ENCODE measurements around the gene CATSPERZ. TPM values are rescaled to one million over a fixed set of nuclear protein-coding genes. Genes with fewer than 3 reads are reported as not detected.
A peak's percentile ranks its signal among the peaks of the same experiment; 100 is the strongest.
"Not testable (repeated sequence)": the region's sequence is repeated elsewhere in the genome, so short reads cannot be mapped to it uniquely, and the experiment has no call there.

Gene CATSPERZ
- total RNA-seq, 1 donor from 2014 or later: not detected

DNA sequence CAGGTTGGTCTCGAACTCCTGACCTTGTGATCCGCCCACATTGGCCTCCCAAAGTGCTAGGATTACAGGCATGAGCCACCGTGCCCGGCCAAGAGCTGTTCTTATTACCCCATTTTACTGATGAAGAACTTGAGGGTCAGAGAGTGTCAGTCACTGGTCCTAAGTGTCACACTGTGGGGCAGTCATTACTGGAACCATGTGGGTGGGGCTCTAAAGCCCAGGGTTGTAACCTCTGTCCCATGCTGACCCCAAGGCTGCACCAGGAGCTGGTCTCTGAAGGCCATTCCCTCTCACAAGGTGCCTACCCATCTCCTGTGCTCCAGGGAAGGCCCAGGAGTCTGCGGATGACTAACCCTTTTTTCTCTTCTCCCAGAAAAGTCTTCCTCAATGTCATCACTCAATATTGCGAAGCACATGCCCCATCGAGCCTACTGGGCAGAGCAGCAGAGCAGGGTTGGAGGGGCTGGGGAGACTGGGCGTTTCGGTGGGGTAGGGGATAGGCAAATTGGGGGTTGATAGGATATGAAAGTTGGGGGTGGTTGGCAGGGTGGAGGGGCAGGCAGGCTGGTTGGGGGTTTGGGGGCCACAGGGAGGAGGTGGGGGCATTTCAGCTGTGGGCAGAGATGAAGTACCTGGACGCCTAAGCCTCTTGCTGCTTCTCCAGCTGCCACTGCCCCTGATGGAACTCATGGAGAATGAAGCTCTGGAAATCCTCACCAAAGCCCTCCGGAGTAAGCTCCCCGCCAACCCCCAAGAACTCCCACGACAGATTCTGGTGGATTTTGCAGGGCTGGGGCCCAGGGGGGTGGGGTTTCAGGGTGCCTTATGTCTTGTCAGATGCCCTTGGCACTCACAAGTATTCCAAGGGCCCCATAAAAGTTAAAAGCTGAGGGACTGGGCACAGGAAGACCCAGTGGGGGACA, 3.2 kb downstream of the CATSPERZ start:
- no peak for DNase-seq (ENCODE audit: low read depth in 2 of 2)

DNA sequence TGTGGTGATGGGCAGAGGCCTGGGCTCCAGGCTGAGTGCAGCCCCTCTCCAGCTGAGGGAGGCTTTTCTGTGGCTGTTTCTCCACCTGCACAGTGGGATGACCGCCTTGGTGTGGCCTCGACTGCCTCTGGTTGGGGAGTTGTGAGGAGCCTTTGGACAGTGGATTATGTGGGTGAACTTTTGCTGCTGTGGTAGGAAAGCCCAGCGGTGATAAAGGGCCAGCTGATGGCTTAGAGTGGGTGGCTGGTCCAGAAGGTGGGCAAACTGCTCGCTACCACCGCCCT, 3.8 kb downstream of the CATSPERZ start:
- no peak for DNase-seq (ENCODE audit: low read depth in 2 of 2)

DNA sequence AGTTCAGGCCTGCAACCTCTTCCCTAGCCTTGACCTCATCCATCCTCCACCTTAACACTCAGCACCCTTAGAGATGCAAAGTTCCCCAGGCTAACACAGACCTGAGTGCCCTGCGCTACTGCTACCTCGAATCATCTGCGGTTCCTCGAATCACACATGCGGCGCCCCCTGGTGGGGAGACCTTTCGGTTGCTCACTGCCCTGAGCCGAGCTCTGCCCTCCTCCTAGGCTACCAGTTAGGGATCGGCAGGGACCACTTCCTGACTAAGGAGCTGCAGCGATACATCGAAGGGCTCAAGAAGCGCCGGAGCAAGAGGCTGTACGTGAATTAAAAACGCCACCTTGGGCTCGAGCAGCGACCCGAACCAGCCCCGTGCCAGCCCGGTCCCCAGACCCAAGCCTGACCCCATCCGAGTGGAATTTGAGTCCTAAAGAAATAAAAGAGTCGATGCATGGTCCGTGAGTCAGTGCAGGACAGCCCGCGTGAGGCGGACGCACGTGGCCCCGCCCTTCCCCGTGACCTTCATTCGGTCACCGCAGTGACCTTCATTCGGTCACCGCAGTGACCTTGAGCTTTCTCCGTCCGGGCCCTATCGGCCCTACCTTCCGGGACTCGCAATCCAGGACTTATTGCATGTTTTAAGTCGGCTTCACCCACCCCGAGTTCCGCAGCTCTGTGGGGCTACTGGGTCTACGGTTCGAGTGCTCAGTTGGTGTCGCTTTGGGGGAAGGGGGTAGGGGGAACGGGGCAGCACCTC, 4.3 kb downstream of the CATSPERZ start:
- peak; percentile 69 to 88 for DNase-seq (ENCODE audit: low read depth in 2 of 2)

DNA sequence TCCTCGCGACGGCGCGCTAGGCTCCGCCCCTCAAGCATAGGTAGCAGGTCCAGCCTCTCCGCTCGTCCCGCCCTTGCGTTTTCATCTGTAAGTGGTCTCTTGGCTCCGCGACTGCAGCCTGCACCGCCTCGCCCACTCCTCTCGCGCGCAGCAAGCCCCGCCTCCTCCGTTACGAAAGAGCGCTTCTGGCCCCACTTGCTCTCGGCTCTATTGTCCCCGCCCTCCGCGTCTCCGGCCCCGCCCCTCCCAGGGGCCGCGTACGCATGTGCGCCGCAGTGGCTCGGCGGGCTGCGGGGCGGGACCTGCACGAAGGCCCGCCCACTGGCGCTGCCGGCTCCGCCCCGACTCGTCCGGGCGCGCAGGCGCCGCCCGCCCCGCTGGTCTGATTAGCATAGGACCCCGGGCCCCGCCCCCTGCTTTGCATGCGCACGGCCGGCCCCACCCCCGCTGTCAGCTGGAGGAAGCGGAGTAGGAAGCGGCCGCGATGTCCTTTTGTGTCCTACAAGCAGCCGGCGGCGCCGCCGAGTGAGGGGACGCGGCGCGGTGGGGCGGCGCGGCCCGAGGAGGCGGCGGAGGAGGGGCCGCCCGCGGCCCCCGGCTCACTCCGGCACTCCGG, 5.0 kb downstream of the CATSPERZ start, which contains the start of gene ESRRA:
TSS of gene ESRRA (plus strand) at position 450 of the 616 bp plus-strand sequence. CDS start 1,656 bp downstream, outside the sequence.
- peak; percentile 91 to 99 for DNase-seq (ENCODE audit: low read depth in 2 of 2)

DNA sequence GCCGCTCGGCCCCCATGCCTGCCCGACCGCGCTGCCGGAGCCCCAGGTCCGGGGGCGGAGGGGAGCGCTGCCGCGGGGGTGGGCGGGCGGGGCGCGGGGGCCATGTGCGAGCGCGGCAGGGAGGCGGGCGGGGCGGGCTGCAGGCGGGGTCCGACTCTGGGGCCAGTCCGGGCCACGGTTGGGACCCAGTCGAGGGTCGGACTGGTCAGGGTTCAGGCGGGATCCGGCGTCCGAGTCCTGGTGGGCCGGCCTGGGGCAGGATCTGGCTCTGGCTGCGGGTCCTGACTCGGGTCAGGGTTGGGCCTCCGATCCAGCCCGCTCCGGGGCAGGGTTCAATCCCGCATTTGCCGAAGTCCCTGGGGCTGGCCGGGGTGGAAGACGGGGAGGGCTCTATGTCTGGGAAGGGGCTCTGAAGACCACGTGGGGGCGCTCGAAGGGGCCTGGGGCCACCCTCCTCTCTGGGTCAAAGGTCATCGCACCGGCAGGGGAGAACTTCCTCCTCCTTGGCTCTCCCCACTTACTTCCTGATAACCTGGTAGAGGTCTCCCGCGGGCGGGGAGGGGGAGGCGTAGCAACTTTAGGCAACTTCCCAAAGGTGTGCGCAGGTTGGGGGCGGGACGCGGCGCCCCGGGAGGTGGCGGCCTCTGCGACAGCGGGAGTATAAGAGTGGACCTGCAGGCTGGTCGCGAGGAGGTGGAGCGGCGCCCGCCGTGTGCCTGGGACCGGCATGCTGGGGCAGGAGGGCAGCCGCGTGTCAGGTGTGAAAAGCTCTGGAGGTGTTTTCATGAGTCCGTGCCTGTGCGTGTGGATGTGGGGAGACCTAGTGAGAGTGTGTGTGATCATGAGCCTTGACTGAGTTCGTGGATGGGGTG, 5.8 kb downstream of the CATSPERZ start:
- DNase-seq (ENCODE audit: low read depth in 2 of 2): peak in 1 of 2 donors; percentile 47

DNA sequence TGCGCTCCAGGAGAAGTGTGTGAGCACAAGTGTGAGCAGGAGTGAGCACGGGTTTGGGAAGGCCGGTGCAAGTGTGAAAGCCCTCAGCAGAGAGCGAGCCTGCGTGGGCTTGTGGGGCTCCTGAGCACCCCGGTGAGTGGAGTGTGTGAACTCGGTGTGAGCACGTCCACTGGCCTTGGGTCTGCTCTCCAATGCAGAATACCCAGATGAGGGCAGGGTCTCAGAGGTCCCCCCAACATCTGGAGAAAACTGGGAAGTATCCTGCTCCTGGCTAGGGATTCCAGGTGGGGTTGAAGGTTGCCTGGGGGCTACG, 6.4 kb downstream of the CATSPERZ start:
- no peak for DNase-seq (ENCODE audit: low read depth in 2 of 2)

DNA sequence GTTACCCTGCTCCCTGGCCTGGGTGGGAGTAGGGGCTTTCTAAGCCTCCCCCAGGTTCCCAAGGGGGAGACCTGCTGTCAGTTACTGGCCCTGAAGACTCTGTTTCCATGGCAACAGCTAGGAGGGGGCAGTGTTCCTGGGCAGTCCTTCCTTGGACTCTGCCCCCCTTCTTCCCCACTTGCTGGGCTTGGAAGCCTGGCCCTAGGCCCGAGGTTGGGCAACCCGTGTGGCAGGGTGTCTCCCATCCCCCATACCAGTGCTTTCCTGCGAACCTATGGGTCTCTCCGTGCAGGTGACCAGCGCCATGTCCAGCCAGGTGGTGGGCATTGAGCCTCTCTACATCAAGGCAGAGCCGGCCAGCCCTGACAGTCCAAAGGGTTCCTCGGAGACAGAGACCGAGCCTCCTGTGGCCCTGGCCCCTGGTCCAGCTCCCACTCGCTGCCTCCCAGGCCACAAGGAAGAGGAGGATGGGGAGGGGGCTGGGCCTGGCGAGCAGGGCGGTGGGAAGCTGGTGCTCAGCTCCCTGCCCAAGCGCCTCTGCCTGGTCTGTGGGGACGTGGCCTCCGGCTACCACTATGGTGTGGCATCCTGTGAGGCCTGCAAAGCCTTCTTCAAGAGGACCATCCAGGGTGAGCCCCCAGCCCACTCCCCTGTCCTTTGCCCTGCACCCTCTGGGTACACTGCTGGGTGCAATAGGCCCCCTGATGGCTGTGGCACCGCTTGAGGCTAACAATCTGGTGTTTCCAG, 6.9 kb downstream of the CATSPERZ start:
- no peak for DNase-seq (ENCODE audit: low read depth in 2 of 2)

DNA sequence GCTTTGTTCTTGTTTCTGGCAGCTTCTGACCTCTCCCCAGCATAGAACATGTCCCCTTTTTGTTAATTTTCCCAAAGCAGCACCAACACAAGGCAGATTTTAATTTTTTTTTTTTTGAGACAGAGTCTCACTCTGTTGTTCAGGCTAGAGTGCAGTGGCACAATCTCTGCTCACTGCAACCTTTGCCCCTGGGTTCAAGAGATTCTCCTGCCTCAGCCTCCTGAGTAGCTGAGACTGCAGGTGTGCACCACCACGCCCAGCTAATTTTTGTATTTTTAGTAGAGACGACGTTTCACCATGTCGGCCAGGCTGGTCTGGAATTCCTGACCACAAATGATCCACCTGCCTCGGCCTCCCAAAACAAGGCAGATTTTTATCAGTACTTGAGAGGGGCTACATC, 7.6 kb downstream of the CATSPERZ start:
- not testable (repeated sequence) for DNase-seq (ENCODE audit: low read depth in 2 of 2)

DNA sequence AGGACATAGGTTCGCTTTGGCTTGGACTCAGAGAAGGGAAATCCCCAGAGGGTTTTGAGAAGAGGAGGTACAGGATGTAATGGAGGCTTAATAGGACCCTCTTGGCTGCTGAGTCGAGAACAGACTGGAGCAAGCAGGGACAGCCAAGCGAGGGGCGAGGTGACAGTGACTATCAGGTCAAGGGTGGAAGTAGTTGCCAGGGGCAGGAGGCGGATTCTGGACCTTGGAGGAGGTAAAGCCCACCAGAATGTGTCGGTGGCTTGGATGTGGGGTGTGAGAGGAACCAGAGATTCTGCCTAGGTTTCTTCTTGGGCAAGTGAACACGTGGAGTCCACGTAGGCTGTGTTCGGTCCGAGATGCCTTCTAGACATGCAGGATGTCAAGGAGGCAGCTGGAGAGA, 12.8 kb downstream of the CATSPERZ start:
- no peak for DNase-seq (ENCODE audit: low read depth in 2 of 2)

DNA sequence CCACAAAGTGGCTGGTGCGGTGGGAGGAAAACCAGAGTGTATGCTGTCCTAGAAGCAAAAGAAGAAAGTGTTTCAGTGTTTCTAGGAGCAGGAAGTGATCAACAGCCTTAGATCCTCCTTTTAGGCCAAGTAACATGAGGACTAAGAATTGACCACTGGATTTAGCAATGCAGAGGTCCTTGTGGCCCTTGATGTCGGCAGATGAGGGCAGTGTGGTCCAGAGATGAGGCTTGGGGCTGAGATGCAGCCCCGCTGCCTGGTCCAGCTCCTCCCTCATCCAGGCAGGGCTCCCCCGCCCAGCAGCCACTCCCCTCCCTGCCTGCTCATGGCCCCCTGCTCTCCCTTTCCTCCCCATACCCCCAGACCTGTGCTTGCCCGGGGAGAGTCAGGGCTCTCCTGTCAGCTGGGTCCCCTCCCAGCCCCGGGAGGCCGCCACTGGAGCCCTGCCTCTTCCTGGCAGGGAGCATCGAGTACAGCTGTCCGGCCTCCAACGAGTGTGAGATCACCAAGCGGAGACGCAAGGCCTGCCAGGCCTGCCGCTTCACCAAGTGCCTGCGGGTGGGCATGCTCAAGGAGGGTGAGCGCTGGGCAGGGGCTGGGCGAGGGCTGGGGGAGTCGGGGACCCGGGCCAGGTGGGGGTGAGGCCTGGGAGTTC, 13.5 kb downstream of the CATSPERZ start:
- no peak for DNase-seq (ENCODE audit: low read depth in 2 of 2)

DNA sequence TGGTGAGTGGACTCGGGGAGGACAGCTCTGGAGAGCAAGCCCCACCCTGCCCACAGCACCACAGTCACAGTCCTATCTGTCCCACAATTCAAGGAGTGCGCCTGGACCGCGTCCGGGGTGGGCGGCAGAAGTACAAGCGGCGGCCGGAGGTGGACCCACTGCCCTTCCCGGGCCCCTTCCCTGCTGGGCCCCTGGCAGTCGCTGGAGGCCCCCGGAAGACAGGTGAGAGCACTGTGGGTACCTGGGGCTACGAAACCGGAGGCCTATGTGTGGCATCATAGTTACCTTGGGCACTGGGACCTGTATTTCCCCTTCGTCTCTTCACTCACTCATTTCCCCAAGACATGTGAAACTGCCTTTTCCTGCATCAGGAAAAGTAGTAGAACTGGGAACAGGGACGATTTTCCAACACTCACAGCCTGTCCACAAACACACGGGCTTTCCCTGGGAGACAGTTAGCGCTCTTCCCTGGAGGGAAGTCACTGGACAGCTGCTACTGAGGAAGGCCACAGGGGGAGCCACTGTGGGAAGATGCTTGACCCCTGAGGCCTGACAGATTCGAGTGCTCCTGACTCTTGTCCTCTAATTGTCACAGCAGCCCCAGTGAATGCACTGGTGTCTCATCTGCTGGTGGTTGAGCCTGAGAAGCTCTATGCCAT, 14.1 kb downstream of the CATSPERZ start:
- no peak for DNase-seq (ENCODE audit: low read depth in 2 of 2)

DNA sequence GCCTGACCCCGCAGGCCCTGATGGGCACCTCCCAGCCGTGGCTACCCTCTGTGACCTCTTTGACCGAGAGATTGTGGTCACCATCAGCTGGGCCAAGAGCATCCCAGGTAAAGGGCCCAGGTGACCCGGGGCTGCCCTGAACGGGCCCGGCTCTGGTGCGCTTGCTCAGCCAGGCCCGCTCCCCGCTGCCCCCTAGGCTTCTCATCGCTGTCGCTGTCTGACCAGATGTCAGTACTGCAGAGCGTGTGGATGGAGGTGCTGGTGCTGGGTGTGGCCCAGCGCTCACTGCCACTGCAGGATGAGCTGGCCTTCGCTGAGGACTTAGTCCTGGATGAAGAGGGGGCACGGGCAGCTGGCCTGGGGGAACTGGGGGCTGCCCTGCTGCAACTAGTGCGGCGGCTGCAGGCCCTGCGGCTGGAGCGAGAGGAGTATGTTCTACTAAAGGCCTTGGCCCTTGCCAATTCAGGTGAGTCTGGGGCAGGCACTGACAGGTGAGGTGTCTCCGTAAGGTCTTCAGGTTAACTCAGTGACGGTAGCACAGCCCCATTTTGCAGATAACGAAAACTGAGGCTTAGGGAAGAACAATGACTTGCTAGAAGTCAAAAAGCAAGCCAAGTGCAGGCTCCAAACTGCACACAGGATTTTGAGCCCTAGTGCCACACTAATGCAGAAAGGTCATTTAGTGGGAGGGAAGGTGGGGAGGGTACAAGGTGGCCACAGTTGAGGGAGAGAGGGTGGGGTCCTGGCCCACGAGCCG, 14.8 kb downstream of the CATSPERZ start:
- DNase-seq (ENCODE audit: low read depth in 2 of 2): no peak

DNA sequence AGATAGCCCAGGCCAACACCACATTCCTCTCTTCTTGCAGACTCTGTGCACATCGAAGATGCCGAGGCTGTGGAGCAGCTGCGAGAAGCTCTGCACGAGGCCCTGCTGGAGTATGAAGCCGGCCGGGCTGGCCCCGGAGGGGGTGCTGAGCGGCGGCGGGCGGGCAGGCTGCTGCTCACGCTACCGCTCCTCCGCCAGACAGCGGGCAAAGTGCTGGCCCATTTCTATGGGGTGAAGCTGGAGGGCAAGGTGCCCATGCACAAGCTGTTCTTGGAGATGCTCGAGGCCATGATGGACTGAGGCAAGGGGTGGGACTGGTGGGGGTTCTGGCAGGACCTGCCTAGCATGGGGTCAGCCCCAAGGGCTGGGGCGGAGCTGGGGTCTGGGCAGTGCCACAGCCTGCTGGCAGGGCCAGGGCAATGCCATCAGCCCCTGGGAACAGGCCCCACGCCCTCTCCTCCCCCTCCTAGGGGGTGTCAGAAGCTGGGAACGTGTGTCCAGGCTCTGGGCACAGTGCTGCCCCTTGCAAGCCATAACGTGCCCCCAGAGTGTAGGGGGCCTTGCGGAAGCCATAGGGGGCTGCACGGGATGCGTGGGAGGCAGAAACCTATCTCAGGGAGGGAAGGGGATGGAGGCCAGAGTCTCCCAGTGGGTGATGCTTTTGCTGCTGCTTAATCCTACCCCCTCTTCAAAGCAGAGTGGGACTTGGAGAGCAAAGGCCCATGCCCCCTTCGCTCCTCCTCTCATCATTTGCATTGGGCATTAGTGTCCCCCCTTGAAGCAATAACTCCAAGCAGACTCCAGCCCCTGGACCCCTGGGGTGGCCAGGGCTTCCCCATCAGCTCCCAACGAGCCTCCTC, 15.7 kb downstream of the CATSPERZ start:
- not testable (repeated sequence) for DNase-seq (ENCODE audit: low read depth in 2 of 2)

DNA sequence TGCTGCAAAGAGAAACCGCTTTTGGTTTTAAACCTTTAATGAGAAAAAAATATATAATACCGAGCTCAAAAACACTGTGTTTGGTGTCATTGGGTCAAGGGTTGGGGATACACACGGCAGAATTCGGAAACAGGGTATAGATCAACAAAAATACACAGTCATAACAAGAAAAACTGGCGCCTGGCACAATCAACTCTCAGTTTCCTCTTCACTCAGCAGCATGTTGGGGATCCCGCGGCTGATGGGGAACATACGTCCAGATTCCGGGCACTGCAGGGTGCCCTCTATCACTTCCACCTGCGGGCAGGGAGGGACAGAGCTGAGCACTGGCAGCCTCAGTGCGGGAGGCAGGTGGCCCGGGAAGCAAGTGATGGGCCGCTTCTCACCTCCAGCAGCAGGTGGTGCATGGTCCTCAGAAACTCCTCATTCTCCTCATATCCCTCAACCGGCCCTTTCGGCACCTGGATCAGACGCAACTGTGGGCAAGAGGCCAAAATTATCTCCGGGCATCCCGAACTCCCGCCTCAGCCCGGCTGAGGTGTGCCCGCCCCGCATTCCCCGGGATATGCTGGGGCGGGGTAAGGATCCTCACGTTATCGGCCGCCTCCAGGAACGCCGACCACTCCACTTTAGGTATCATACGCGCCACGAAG, 16.6 kb downstream of the CATSPERZ start:
- peak; percentile 34 to 48 for DNase-seq (ENCODE audit: low read depth in 2 of 2)

DNA sequence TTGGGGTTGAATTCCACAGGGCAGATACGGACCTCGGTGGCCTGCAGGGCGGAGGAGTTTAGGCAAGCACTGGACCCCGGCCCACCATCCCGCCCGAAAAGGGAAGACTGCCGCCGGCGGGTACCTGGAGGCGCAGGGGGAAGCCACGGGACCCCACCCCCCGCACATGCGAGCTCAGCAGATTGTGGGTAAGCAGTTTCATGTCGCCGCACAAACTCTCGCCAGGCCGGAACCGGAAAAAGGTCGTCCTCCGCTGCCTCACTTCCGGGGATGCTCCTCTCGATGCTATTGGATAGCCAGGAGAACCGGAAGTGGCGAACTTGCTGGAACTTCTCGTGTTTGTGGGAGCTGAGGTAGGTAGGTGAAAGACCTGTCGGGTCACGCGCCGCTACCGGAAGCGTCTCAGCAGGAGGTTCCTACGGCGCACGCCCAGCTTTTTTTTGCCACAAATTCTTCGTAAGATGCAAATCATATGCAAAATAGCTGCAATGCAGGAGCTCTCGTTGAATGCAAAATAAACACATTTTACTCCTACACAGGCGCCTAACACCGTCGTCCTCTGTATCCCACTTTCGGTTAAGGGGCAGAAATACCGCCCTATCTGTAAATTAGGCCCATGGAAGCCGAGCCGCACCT, 17.3 kb downstream of the CATSPERZ start, which contains the start of gene TRMT112:
TSS of gene TRMT112 (minus strand) at position 235 of the 636 bp plus-strand sequence. CDS start at position 202, 33 bp downstream.
- peak; percentile 97 to 99 for DNase-seq (ENCODE audit: low read depth in 2 of 2)

DNA sequence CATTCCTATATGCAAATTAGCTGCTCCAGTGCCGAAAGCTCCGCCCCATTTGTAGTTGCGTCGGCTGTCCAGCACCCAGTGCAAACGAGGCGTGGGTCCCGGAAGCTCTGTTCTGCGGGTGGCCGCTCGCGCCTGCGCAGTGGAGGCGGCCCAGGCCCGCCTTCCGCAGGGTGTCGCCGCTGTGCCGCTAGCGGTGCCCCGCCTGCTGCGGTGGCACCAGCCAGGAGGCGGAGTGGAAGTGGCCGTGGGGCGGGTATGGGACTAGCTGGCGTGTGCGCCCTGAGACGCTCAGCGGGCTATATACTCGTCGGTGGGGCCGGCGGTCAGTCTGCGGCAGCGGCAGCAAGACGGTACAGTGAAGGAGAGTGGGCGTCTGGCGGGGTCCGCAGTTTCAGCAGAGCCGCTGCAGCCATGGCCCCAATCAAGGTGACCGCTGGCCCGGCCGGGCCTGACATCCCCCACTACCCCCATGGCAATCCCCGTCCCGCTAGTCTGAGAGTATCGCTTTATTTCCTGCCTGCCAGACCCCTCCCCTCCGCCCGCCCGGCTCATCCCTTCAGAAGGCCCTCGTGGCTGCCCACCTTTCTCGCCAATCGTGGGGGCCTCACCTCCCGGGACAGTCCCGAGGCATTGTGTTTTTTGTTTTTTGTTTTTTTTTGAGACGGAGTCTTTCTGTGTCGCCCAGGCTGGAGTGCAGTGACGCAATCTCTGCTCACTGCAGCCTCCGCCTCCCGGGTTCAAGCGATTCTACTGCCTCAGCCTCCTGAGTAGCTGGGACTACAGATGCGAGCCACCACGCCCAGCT, 18.0 kb downstream of the CATSPERZ start, which contains the start of gene PRDX5:
TSS of gene PRDX5 (plus strand) at position 161 of the 805 bp plus-strand sequence. CDS start at position 256, 95 bp downstream.
- peak; percentile 92 to 96 for DNase-seq (ENCODE audit: low read depth in 2 of 2)

Data from dermis microvascular lymphatic vessel endothelial cell (primary cell).